Liver (tissue), 3 donors: ENCODE data around the gene ACSL3.

ENCODE experiments used
- ATF3 ChIP-seq: IDR thresholded peaks from 2 replicates; pipeline ENCODE4 v1.6.1; 2016; ENCODE audit warnings: antibody characterized with exemption
- CTCF ChIP-seq: fragments of 150-350 bp; IDR thresholded peaks from 2 replicates; pipeline ENCODE4 v1.5.1; 2017; ENCODE audit warnings: improper control_type of control experiment, low read depth, low read length; ENCODE audit not compliant: missing input control
- EGR1 ChIP-seq, 2 donors: IDR thresholded peaks; 2 replicates each; pipeline ENCODE4 v1.6.1; 2016 to 2018; ENCODE audit warnings: antibody characterized with exemption in 2 of 2, low read depth in 2 of 2
- FOXA2 ChIP-seq: IDR thresholded peaks from 2 replicates; pipeline ENCODE4 v1.6.1; 2016; ENCODE audit warnings: antibody characterized with exemption
- JUND ChIP-seq, 2 donors: IDR thresholded peaks; 2 replicates each; pipeline ENCODE4 v1.6.1; 2016; ENCODE audit warnings: antibody characterized with exemption in 2 of 2
- MAX ChIP-seq: IDR thresholded peaks from 2 replicates; pipeline ENCODE4 v1.6.1; 2016; ENCODE audit warnings: antibody characterized with exemption
- RAD21 ChIP-seq, 2 donors: IDR thresholded peaks; 2 replicates each; pipeline ENCODE4 v1.6.1; 2016; ENCODE audit warnings: antibody characterized with exemption in 2 of 2, mild to moderate bottlenecking in 2 of 2
- REST ChIP-seq: IDR thresholded peaks from 2 replicates; pipeline ENCODE4 v1.6.1; 2016; ENCODE audit warnings: antibody characterized with exemption, mild to moderate bottlenecking
- SP1 ChIP-seq: IDR thresholded peaks from 2 replicates; pipeline ENCODE4 v1.6.1; 2018; ENCODE audit warnings: antibody characterized with exemption, mild to moderate bottlenecking
- TAF1 ChIP-seq: conservative IDR thresholded peaks from 2 replicates; pipeline ENCODE4 v1.6.1; 2016; ENCODE audit warnings: antibody characterized with exemption, mild to moderate bottlenecking
- YY1 ChIP-seq: IDR thresholded peaks from 2 replicates; pipeline ENCODE4 v1.6.1; 2016; ENCODE audit warnings: antibody characterized with exemption, mild to moderate bottlenecking
- ZBTB33 ChIP-seq: IDR thresholded peaks from 2 replicates; pipeline ENCODE4 v1.6.1; 2016; ENCODE audit warnings: antibody characterized with exemption
- donor health status: healthy.
- donor health status: healthy.

- TF ChIP-seq REST (no peak), EGR1 (IDR thresholded peaks at IDR 0.05; ENCODE audit: low read depth in 2 of 2) (no peak), SP1 (no peak), CTCF (no peak), TAF1 (no peak), RAD21 (IDR thresholded peaks at IDR 0.05) (no peak), MAX (no peak), JUND (IDR thresholded peaks at IDR 0.05) (no peak), ZBTB33 (no peak), YY1 (no peak), ATF3 (no peak), FOXA2 (no peak)
These were observed 84.3 kb downstream of the ACSL3 start for GRCh38 chr2:222944971-222945740.
